B cell (primary cell): ENCODE results near the gene TMEM219. TPM values are rescaled to one million over a fixed set of nuclear protein-coding genes. Genes with fewer than 3 reads are reported as not detected.

Experiments
- ATAC-seq: fragments of 200-7000 bp; cut with Tn5 transposase; one replicate; pipeline ENCODE4 v1.10.0; 2021; ENCODE audit warnings: low read depth, mild to moderate bottlenecking, moderate number of reproducible peaks, moderate library complexity
- CTCF ChIA-PET: fragments of 350-600 bp; sonication (Branson Sonifier 250); formaldehyde crosslinking; loops from one replicate; lab custom pipeline; 2021; ENCODE audit warnings: antibody characterized with exemption, inconsistent platforms; lab: Charles Lee
- POLR2A ChIA-PET: fragments of 350-600 bp; sonication (Branson Sonifier 250); formaldehyde crosslinking; loops from one replicate; lab custom pipeline; 2021; ENCODE audit warnings: antibody characterized with exemption; lab: Charles Lee
- DNase-seq: peaks from one replicate; pipeline ENCODE4 v3.0.0; 2013
- H2AFZ ChIP-seq: 2 replicates; pipeline ENCODE4 v1.6.1; 2012; ENCODE audit warnings: mild to moderate bottlenecking, low read depth, low read length; ENCODE audit not compliant: insufficient read depth, poor library complexity, severe bottlenecking
- H3K27ac ChIP-seq, 2 donors: 1 replicate in 1 of 2; 2 replicates in 1 of 2; pipeline ENCODE4 v1.5.1; 2012 to 2013; ENCODE audit warnings: low read length in 2 of 2, mild to moderate bottlenecking in 2 of 2, moderate library complexity in 1 of 2
- H3K27me3 ChIP-seq, 4 experiments: fragments of 200-600 bp in 1 of 4; sonication (generic) in 1 of 4; replicated peaks in 1 of 4; 1 replicate in 2 of 4; 2 replicates in 2 of 4; pipeline versions ENCODE4 v1.6.1 to v1.7.0; 2013 to 2016; ENCODE audit warnings: low read length in 3 of 4, mild to moderate bottlenecking in 2 of 4, mixed read lengths in 1 of 4, moderate library complexity in 1 of 4; ENCODE audit not compliant: insufficient read depth in 4 of 4, control insufficient read depth in 3 of 4; ENCODE audit errors: control extremely low read depth in 1 of 4
- H3K36me3 ChIP-seq, 2 experiments: replicated peaks in 1 of 2; 1 replicate in 1 of 2; 2 replicates in 1 of 2; pipeline versions ENCODE4 v1.6.1 to v1.7.1; 2013; ENCODE audit warnings: low read length in 1 of 2; ENCODE audit not compliant: insufficient read depth in 2 of 2, control insufficient read depth in 1 of 2; ENCODE audit errors: control extremely low read depth in 1 of 2, extremely low read depth in 1 of 2
- H3K4me1 ChIP-seq, 2 donors: fragments of 200-600 bp in 1 of 2; sonication (generic) in 1 of 2; 1 replicate in 1 of 2; 2 replicates in 1 of 2; pipeline versions ENCODE4 v1.5.1 to v1.6.1; 2013 to 2017; ENCODE audit warnings: low read length in 2 of 2; ENCODE audit not compliant: control insufficient read depth in 2 of 2, insufficient read depth in 2 of 2
- H3K4me2 ChIP-seq: replicated peaks from 2 replicates; pipeline ENCODE3; 2012; ENCODE audit warnings: mild to moderate bottlenecking, low read depth, low read length; ENCODE audit not compliant: poor library complexity, severe bottlenecking
- H3K4me3 ChIP-seq, 5 experiments: fragments of 200-600 bp in 1 of 5; sonication (generic) in 1 of 5; 1 replicate in 3 of 5; 2 replicates in 2 of 5; pipeline versions ENCODE4 v1.5.1 to v1.7.0; 2011 to 2016; ENCODE audit warnings: low read length in 4 of 5, mild to moderate bottlenecking in 4 of 5, low read depth in 2 of 5, control low read depth in 1 of 5, moderate library complexity in 1 of 5; ENCODE audit not compliant: insufficient read depth in 1 of 5; ENCODE audit errors: control extremely low read depth in 1 of 5, extremely low read depth in 1 of 5
- H3K79me2 ChIP-seq: fragments of 200-600 bp; sonication (generic); one replicate; pipeline ENCODE4 v1.6.0; 2016; ENCODE audit warnings: low read length; ENCODE audit not compliant: control insufficient read depth, insufficient read depth
- H3K9ac ChIP-seq: fragments of 200-600 bp; sonication (generic); 2 replicates; pipeline ENCODE4 v1.6.1; 2017; ENCODE audit warnings: mild to moderate bottlenecking, low read length, moderate library complexity
- H3K9me3 ChIP-seq, 3 donors: one replicate each; pipeline versions ENCODE4 v1.6.1 to v1.7.1; 2013; ENCODE audit warnings: low read length in 2 of 3; ENCODE audit not compliant: control insufficient read depth in 2 of 3, insufficient read depth in 1 of 3; ENCODE audit errors: control extremely low read depth in 1 of 3
- H4K20me1 ChIP-seq: 2 replicates; pipeline ENCODE4 v1.6.0; 2012; ENCODE audit warnings: mild to moderate bottlenecking, low read length; ENCODE audit not compliant: insufficient read depth, control insufficient read depth, poor library complexity, severe bottlenecking
- H3K27ac Mint-ChIP-seq: one replicate; pipeline ENCODE4 v1.8.0; 2021; ENCODE audit warnings: mixed read lengths
- H3K27me3 Mint-ChIP-seq: one replicate; pipeline ENCODE4 v1.8.0; 2021; ENCODE audit warnings: mixed read lengths
- H3K4me1 Mint-ChIP-seq: one replicate; pipeline ENCODE4 v1.8.0; 2021; ENCODE audit warnings: mixed read lengths
- H3K4me3 Mint-ChIP-seq: one replicate; pipeline ENCODE4 v1.8.0; 2021; ENCODE audit warnings: mixed read lengths
- H3K9me3 Mint-ChIP-seq: one replicate; pipeline ENCODE4 v1.8.0; 2022; ENCODE audit warnings: mixed read lengths; ENCODE audit not compliant: insufficient read depth
- EZH2 ChIP-seq: IDR thresholded peaks from 2 replicates; pipeline ENCODE4 v1.6.1; 2012; ENCODE audit warnings: borderline replicate concordance, low read depth, mild to moderate bottlenecking, moderate library complexity, low read length; ENCODE audit not compliant: insufficient read depth, poor library complexity, severe bottlenecking
- WGBS: methylation state at CpG from one replicate; pipeline ENCODE4 v1.1.5; 2013; ENCODE audit warnings: missing lambda C conversion rate; ENCODE audit not compliant: insufficient coverage; 5-methylcytosine and 5-hydroxymethylcytosine counted together
- intact Hi-C: fragments of 100-400 bp; cut with micrococcal nuclease; formaldehyde crosslinking; loops from one replicate; pipeline ENCODE4 v1.10.0; 2022
- polyA plus RNA-seq: library from polyadenylated mRNA; depleted of rRNA; stranded (reverse); fragments of >200 nt; gene quantifications from 2 replicates; pipeline ENCODE4 v1.2.3, GENCODE V29; 2012
- total RNA-seq, 2 donors: library from RNA; stranded (reverse); fragments of 120-200 nt in 1 of 2; gene quantifications; 1 replicate in 1 of 2; 2 replicates in 1 of 2; pipeline versions ENCODE4 v1.2.3 to v1.2.4, GENCODE V29; 2013 to 2022
- TF ChIP-seq, protein P1 (sequence below): fragments of 200-600 bp; IDR thresholded peaks from one replicate; pipeline ENCODE4 v1.8.0; 2022; ENCODE audit warnings: antibody characterized with exemption, mild to moderate bottlenecking

Gene TMEM219
- total and polyA plus RNA-seq, 2 donors (not counting 1 experiment from before 2014, with no cell fraction given), result 66.6 to 103 TPM

DNA sequence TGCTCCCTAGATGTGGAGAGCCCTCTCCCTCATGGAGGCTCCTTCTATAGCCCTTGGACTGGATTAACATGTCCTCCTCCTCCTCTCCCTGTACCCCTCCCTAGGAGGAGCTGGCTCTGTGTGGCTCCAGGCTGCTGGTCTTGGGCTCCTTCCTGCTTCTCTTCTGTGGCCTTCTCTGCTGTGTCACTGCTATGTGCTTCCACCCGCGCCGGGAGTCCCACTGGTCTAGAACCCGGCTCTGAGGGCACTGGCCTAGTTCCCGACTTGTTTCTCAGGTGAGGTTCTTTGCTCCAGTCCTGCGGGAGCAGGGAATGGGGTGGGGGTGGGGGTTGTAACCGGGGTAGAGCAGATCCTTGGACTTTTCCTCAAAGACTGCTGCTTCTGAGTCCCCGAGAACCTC is 9.4 kb downstream of the TMEM219 start:
- no peak overlapping the region for H3K4me3 ChIP-seq
- ChIA-PET POLR2A (interaction anchor here (0.6 to 0.7 kb wide), 2 partner anchors 44 to 188 kb away, joined by 3 to 5 read pairs; no protein-coding TSS in a partner anchor), CTCF (interaction anchor here (1.6 kb wide), 1 partner anchor 37 kb away, joined by 3 read pairs; no protein-coding TSS in a partner anchor)
- H3K4me1 Mint-ChIP-seq, result peaks cover 31% of the 10 kb centered on the region
- TF ChIP-seq, protein P1, sequence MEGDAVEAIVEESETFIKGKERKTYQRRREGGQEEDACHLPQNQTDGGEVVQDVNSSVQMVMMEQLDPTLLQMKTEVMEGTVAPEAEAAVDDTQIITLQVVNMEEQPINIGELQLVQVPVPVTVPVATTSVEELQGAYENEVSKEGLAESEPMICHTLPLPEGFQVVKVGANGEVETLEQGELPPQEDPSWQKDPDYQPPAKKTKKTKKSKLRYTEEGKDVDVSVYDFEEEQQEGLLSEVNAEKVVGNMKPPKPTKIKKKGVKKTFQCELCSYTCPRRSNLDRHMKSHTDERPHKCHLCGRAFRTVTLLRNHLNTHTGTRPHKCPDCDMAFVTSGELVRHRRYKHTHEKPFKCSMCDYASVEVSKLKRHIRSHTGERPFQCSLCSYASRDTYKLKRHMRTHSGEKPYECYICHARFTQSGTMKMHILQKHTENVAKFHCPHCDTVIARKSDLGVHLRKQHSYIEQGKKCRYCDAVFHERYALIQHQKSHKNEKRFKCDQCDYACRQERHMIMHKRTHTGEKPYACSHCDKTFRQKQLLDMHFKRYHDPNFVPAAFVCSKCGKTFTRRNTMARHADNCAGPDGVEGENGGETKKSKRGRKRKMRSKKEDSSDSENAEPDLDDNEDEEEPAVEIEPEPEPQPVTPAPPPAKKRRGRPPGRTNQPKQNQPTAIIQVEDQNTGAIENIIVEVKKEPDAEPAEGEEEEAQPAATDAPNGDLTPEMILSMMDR, result no peak
- H3K9ac ChIP-seq, result no peak overlapping the region
- H3K9me3 ChIP-seq, result no peaks in the 10 kb centered on the region
- H3K4me3 Mint-ChIP-seq, result no peak overlapping the region
- peaks cover 5% of the 10 kb centered on the region for H4K20me1 ChIP-seq
- intact Hi-C loops, result loop anchor here (5.0 kb wide), 4 partner anchors 154 to 726 kb away; partner anchors contain the start of genes FBRS, KIF22, PAGR1 and SRCAP
- no peaks in the 10 kb centered on the region for H3K9me3 Mint-ChIP-seq
- H3K4me2 ChIP-seq, result no peak overlapping the region
- no peaks in the 10 kb centered on the region for H3K27me3 ChIP-seq
- no peak overlapping the region for H2AFZ ChIP-seq
- no peak for ATAC-seq
- peaks cover 28 to 33% of the 10 kb centered on the region in 2 donors for H3K4me1 ChIP-seq
- peak overlapping the region; percentile 20 for H3K27ac Mint-ChIP-seq
- 100% methylated on average over 4 of the region's 8 CpGs for WGBS
- peaks cover 26% of the 10 kb centered on the region for H3K79me2 ChIP-seq
- no peak overlapping the region for H3K27ac ChIP-seq
- DNase-seq, result peak; percentile 5
- H3K36me3 ChIP-seq, result peaks cover 2 to 7% of the 10 kb centered on the region in 2 experiments
- H3K27me3 Mint-ChIP-seq, result no peaks in the 10 kb centered on the region

DNA sequence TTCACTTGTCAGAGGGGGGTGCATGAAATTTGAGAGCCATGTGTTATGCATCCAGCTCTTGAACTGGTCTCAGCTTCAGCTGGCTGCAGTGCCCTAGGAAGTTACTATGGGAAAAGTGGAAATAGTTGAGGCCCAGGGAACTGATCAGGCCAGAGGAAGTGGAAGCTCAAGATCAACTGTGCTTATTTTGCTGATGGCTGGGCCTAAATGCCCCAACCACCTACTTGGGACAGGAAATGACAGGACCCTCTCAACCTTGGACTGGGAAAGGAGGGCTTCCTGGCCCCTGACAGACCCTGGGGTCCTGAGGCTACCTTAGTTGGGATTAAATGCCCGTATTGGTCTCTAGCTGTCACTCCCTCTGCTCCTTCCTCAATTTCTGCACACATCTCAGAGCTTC is 10.6 kb downstream of the TMEM219 start:
- H3K9ac ChIP-seq, result no peak overlapping the region
- H3K27ac ChIP-seq, result peak overlapping the region in 1 of 2 donors; percentile 54
- DNase-seq (peak; percentile 22), ATAC-seq (no peak)
- no peaks in the 10 kb centered on the region for H3K9me3 ChIP-seq
- no peak for TF ChIP-seq EZH2
- TF ChIP-seq, protein P1, result no peak
- ChIA-PET CTCF (interaction anchor here (1.1 to 2.0 kb wide), 5 partner anchors 9 to 124 kb away, joined by 3 to 14 read pairs (median 5); partner anchors contain the start of genes KCTD13 and TMEM219), POLR2A (interaction anchor here (0.8 to 1.5 kb wide), 4 partner anchors 10 to 109 kb away, joined by 3 to 7 read pairs (median 4); partner anchors contain the start of genes HIRIP3, KCTD13 and TMEM219)
- peaks cover 31 to 38% of the 10 kb centered on the region in 2 donors for H3K4me1 ChIP-seq
- peaks cover 38% of the 10 kb centered on the region for H3K79me2 ChIP-seq
- no peak overlapping the region for H3K27ac Mint-ChIP-seq
- H3K9me3 Mint-ChIP-seq, result no peaks in the 10 kb centered on the region
- H3K27me3 Mint-ChIP-seq, result no peaks in the 10 kb centered on the region
- H2AFZ ChIP-seq, result no peak overlapping the region
- H3K4me2 ChIP-seq, result no peak overlapping the region
- no peaks in the 10 kb centered on the region for H3K27me3 ChIP-seq
- H3K4me3 Mint-ChIP-seq, result peak overlapping the region; percentile 48
- 100% methylated on average over 1 of the region's 1 CpG for WGBS
- no peak overlapping the region for H3K4me3 ChIP-seq
- peaks cover 11% of the 10 kb centered on the region for H4K20me1 ChIP-seq
- peaks cover 2 to 7% of the 10 kb centered on the region in 2 experiments for H3K36me3 ChIP-seq
- intact Hi-C loops, result loop anchor here (5.0 kb wide), 4 partner anchors 155 to 725 kb away; partner anchors contain the start of genes FBRS, KIF22, PAGR1 and SRCAP
- peaks cover 36% of the 10 kb centered on the region for H3K4me1 Mint-ChIP-seq
